ENCODE measurements around the gene C1QTNF6.

C1QTNF6 gene

DNA sequence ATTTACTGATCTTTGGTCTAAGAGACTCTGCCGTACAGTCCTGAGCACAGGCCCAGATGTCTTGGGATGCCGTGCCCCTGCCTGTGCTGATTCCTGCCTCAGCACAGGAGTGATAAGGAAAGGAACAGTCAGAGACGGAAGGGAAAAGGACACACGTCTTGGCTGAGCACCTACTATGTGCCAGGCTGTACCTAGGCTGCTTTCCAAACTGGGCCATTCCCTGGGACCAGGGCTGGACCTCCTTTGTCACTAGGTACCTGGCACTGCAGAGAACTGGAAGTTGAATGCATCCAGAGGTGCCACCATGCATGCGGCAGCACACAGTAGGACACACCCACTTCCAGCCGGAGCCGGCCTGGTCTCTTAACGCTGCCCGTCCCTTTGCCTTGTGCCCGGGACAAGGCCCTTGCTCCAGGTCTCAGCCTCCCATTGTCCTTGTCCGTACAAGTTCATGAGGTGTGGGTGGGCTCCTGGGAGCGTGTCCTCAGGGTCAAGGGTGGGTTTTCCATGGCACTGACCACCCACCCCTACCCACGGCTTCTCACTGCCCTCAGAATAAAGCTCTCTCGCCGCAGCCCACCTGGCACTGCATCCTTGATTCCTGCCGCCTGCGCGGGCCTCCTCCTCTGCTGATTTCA is 25.3 kb upstream of the C1QTNF6 start:
- no peak overlapping the region for H3K4me3 ChIP-seq (ENCODE audit: low read length)
- TF ChIP-seq, protein P1, sequence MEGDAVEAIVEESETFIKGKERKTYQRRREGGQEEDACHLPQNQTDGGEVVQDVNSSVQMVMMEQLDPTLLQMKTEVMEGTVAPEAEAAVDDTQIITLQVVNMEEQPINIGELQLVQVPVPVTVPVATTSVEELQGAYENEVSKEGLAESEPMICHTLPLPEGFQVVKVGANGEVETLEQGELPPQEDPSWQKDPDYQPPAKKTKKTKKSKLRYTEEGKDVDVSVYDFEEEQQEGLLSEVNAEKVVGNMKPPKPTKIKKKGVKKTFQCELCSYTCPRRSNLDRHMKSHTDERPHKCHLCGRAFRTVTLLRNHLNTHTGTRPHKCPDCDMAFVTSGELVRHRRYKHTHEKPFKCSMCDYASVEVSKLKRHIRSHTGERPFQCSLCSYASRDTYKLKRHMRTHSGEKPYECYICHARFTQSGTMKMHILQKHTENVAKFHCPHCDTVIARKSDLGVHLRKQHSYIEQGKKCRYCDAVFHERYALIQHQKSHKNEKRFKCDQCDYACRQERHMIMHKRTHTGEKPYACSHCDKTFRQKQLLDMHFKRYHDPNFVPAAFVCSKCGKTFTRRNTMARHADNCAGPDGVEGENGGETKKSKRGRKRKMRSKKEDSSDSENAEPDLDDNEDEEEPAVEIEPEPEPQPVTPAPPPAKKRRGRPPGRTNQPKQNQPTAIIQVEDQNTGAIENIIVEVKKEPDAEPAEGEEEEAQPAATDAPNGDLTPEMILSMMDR (conservative IDR thresholded peaks at IDR 0.05; ENCODE audit: low read depth, low read length) = no peak
- DNase-seq (ENCODE audit: low read depth) = no peak

DNA sequence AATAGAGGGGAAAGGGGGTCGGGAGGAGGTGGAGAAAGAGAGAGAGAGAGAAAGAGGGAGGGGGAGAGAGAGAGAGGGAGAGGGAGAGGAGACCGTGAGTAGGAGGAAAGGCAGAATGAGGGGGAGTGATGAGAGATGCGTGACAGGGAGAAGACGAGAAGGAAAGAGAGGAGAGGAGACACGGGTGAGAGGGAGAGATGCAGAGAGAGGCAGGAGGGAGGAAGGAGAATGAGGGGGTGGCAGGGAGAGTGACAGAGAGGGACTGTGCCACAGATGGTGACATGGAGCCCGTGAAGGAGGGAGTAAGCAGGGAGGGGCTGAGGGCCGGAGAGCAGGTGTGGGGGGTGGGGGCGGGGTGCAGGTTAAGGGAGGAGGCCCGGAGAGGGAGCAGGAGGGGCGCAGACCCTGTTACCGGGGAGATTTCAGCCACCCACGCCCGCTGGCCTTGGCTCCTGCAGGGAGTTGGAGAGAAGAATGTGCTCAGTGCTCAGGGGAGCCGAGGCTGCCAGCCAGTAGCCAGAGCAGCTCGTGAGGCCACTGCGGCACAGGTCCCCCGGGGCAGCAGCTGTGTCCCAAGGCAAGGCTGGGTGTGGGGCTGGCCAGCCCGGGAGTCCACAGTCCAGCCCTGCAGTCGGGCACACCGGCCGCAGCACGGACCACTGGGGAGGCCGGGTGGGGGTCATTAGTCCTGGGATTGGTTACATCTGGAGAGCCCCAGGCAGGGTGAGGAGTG is 24.3 kb upstream of the C1QTNF6 start, which contains the start of gene SSTR3:
SSTR3 (minus strand) TSS at position 304 of the 733 bp plus-strand sequence. CDS start 4,674 bp downstream, outside the sequence.
- no peak for DNase-seq (ENCODE audit: low read depth)
- H3K4me3 ChIP-seq (ENCODE audit: low read length) = no peak within 1 kb of the TSS
- TF ChIP-seq, protein P1 (conservative IDR thresholded peaks at IDR 0.05; ENCODE audit: low read depth, low read length) = no peak

DNA sequence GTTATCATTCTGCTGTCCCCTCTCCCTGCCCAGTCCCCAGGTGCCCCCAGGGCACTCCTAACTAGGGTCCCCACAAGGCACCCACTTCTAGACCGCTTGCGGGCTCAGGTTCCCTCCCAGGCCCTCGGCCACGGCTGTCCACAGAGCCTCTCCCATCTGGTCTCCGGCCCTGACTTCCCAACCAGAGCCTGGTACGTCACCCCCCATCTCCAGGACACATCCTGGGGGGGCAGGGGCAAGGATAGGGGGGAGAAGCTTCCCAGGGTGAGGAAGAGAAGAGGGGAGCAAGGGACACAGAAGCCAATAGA is 23.8 kb upstream of the C1QTNF6 start:
- H3K4me3 ChIP-seq (ENCODE audit: low read length) = no peak overlapping the region
- TF ChIP-seq, protein P1 (conservative IDR thresholded peaks at IDR 0.05; ENCODE audit: low read depth, low read length) = no peak
- no peak for DNase-seq (ENCODE audit: low read depth)

DNA sequence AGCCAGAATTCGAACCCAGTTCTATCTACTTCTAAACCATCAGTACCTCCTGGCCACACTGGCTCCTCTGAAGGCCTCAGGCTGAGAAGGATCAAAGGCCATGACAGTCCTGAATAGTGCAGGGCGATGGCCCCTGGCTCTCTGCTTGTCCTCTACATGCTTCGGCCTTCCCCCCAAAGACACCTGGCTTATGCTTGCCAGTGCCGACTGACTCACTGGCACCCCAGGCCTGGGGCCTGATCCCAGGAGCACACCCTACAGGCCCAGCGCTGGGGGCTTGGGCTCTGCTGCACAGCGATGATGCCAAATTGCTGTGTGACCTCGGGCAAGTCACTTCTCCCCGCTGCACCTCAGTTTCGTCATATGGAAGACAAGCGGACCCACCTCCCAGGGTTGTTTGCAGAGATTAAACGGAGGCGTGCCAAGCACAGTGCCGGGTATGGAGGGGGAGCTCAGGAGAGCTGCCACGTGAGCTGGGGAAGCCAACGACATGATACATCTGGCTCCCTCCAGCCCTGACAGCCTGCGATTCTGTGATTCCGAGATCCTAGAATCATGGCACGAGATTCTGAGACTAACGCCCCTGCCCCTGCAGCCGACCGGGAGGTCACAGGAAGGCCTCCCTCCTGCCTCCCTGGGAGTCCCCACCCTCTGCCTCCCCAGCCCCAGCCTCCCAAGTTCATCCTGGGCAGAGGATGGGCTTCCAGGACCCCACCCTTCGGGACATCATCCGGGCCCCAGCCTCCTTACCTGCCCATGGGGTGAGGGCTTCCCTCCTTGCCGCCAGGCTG is 23.2 kb upstream of the C1QTNF6 start:
- TF ChIP-seq, protein P1 (conservative IDR thresholded peaks at IDR 0.05; ENCODE audit: low read depth, low read length) = no peak
- no peak overlapping the region for H3K4me3 ChIP-seq (ENCODE audit: low read length)
- no peak for DNase-seq (ENCODE audit: low read depth)

DNA sequence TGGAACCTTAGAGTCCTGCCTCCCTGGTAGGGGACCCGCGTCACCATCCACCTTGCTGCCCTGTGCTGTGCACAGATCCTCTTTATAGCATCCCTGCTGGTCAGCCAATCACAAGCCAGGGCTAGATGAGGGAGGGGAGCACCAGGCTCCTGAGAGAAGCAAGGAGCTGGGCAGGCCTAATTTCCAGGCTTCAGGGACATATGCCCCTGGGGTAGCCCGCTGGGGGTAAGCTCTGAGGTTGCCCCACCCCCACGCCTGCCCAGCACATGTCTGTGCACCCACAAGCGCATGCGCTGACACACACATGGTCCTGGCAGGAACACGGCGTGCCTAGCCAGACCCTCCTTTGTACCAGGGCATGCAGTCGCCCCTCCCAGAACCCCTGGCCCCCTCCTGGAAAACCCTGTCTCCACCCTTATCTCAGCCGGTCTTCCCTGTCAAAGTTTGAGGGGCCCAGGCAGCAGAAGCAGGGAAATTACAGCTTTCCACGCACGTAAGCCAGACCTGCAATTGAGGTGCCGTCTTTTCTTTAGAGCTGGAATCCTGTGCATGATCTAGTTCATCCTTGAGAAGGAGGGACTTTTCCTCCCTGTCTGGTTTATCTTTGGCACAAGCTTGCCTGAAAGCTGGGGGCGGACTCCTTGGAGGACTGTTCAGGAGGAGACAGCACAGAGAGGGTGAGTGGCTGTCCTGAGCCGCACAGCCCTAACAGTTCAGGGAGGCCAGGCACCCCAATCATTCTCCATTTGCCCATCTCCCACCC is 22.2 kb upstream of the C1QTNF6 start:
- DNase-seq (ENCODE audit: low read depth) = no peak
- H3K4me3 ChIP-seq (ENCODE audit: low read length) = no peak overlapping the region
- TF ChIP-seq, protein P1 (conservative IDR thresholded peaks at IDR 0.05; ENCODE audit: low read depth, low read length) = no peak

DNA sequence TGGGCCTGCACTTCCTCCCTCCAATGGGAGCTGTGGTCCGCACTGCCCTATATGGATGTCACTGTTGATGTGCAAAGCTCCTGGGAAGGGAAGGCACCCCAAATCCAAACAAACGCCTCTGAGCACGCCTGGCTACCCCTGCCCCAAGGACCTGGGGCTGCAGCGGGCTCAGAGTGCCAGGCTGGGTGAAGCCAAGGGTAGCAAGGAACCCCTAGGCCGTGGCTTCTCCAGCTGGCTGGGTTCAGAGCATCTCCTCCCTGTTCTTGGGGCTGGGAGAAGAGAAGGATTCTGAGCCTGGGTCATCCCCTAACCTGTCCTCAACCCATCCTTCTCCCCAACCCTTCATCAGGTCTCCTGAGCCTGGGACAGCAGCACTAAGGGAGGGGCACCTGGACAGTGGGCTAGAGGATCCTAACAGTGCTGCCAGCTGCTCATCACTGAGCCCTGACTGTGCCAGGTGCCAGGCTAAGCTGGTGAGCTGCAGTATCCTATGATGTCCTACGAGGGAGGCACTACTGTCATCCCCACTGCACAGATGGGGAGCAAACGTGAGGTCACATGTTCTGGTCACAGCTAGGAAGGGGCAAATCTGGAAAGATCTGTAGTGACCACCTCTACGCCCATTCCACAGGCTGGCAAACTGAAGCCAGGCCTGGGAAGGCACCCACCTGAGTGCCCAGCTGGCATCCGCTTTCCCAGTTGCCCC is 21.2 kb upstream of the C1QTNF6 start:
- H3K4me3 ChIP-seq (ENCODE audit: low read length) = no peak overlapping the region
- DNase-seq (ENCODE audit: low read depth) = no peak
- TF ChIP-seq, protein P1 (conservative IDR thresholded peaks at IDR 0.05; ENCODE audit: low read depth, low read length) = no peak

All from retinal pigment epithelial cell (primary cell).